GM21619 (cell line): ENCODE data around the gene EED.
"Not testable (repeated sequence)": the region's sequence is repeated elsewhere in the genome, so short reads cannot be mapped to it uniquely, and the experiment has no call there.

ENCODE experiments used
- ATAC-seq: cut with Tn5 transposase; IDR thresholded peaks from one replicate; pipeline ENCODE4 v1.9.1; 2021; ENCODE audit not compliant: unreplicated experiment

EED gene

DNA sequence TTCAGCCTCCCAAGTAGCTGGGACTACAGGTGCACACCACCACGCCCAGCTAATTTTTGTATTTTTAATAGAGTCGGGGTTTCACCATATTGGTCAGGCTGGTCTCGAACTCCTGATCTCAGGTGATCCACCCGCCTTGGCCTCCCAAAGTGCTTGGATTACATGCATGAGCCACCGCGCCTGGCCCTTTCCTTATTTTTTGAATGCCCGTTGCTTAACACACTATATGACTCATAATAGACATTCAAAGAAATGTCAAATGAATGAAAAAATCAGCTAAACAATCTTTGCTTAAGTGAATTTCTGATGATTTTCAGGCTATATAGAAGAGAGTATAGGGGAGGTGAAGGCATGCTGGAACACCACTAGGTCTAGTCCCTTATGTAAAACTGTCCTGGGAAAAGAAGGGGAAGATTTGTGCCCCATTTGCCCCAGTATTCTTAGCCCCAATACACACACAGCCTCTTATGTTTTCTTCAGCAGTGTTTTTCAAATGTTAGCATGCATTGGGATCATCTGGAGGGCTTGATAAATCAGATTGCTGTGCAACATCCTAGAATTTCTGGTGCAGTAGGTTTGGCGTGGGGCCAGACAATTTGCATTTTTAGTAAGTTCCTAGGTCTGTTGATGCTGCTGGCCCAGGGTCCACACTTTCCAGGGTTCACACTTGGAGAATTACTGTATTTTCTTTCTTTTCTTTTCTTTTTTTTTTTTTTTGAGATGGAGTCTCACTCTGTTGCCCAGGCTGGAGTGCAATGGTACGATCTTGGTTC lies 45.1 kb downstream of the EED start:
- not testable (repeated sequence) for ATAC-seq

DNA sequence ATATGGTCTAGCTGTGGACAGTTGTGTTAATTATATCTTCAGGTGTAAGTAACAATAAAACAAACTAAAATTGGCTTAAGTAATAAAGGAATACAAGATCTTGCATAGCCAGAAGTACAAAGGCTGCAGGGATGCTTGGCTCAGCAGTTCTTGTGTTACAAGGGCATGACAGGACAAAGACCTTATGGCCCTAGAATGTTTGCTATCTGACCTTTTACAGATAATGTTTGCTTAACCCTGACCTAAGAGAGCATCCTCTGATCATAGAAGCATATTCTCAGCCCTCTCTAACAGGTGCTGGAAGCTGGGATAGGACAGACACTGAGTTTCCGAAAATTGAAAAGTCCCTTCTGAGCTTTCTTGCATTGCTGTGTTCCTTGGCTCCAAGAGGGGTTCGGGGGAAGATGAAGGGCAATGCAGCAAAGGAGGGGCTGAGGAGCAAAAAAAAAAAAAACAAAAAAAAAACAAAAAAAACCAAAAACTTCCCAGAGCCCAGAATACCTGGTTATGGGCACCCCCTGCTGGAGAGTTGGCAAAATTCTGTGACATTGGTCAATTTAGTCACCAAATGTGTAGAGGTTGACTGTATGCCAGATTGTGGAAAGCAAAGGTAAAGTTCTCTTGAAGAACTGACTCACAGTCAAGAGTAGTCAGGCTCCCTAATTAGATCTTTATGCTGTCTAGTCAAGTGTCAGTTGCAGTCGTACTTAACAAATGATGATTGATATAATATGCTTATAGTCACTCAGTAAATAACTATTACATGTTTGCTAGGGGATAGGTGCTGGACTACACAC lies 47.1 kb downstream of the EED start:
- no peak for ATAC-seq

DNA sequence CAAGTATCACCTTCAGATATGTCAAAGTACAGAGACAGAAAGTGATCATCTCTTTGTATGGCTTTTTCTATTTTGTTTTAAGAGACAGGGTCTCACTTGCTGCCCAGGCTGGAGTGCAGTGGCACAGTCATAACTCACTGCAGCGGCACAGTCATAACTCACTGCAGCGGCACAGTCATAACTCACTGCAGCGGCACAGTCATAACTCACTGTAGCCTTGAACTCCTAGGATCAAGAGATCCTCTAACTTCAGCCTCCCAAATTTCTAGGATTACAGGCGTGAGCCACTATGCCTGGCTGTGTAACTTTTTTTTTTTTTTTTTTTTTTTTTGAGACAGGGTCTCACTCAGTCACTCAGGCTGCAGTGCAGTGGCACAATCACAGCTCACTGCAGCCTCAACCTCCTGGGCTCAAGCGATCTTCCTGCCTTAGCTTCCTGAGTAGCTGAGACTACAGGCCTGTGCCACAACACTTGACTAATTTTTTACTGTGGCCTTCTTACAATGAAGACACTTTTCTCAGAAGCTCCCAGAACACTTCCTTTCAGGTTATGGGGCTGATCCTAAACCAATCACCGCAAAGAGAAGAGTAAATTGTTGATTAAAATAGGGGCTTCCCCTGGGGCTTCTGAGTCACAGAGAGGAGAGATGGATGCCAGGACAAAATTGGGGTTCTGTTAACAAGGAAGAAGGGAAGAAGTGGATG lies 48.5 kb downstream of the EED start:
- ATAC-seq = peak; percentile 72

DNA sequence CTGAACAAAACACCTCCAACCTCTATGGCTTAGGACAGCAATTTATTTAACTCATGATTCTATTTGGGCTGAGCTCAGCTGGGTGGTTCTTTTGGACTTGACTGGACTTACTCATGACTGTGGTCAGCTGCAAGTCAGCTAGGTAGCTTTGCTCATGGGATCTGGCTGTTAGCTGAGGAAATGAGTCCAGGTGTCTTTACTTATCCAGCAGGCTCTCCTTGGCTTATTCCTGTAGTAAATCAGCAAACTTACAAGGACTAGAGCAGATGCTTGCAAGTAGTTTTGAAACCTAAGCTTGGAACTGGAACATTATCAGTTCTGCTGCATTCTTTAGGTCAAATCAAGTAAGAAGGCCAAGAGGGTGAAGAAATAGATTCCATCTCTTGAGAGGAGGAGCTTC lies 49.5 kb downstream of the EED start:
- no peak for ATAC-seq

DNA sequence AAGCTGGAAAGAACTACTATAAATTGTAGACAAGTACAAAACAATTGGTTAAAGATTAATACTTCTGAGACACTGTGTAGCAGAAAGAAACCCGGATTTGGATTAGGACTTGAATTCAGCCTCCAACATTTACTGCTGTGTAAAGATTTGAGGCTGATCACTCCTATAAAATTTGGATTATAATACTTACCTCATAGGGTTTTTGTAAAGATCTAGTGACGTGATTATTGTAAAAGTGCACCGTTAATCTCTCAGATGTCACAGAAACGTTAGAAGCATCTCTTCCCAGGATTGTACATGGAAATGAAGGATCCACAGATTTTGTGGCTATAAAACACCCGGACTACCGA lies 57.2 kb downstream of the EED start:
- ATAC-seq = peak; percentile 19

- ATAC-seq = peak; percentile 99
Observed at GRCh38 chr11:86302092-86302793, 57.7 kb downstream of the EED start, which contains the start of gene HIKESHI. HIKESHI (plus strand) TSS chr11:86302240; CDS start chr11:86302449, 209 bp downstream.

GRCh38 chr11:86303257-86303656 lies 58.7 kb downstream of the EED start:
- ATAC-seq = no peak

DNA sequence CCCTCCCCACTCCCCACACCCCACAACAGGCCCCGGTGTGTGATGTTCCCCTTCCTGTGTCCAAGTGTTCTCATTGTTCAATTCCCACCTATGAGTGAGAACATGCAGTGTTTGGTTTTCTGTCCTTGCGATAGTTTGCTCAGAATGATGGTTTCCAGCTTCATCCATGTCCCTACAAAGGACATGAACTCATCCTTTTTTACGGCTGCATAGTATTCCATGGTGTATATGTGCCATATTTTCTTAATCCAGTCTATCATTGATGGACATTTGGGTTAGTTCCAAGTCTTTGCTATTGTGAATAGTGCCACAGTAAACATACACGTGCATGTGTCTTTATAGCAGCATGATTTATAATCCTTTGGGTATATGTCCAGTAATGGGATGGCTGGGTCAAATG lies 64.2 kb downstream of the EED start:
- not testable (repeated sequence) for ATAC-seq

GRCh38 chr11:86313793-86314192 lies 69.2 kb downstream of the EED start:
- no peak for ATAC-seq

GRCh38 chr11:86314636-86315035 lies 70.1 kb downstream of the EED start:
- no peak for ATAC-seq
